HG02852 (cell line): ENCODE results near the gene ESYT2.
A peak's percentile ranks its signal among the peaks of the same experiment; 100 is the strongest.
"Not testable (repeated sequence)": the region's sequence is repeated elsewhere in the genome, so short reads cannot be mapped to it uniquely, and the experiment has no call there.

Experiments
- ATAC-seq: cut with Tn5 transposase; IDR thresholded peaks from one replicate; pipeline ENCODE4 v1.9.1; 2021; ENCODE audit warnings: mild to moderate bottlenecking, moderate library complexity; ENCODE audit not compliant: unreplicated experiment

The ESYT2 gene

DNA sequence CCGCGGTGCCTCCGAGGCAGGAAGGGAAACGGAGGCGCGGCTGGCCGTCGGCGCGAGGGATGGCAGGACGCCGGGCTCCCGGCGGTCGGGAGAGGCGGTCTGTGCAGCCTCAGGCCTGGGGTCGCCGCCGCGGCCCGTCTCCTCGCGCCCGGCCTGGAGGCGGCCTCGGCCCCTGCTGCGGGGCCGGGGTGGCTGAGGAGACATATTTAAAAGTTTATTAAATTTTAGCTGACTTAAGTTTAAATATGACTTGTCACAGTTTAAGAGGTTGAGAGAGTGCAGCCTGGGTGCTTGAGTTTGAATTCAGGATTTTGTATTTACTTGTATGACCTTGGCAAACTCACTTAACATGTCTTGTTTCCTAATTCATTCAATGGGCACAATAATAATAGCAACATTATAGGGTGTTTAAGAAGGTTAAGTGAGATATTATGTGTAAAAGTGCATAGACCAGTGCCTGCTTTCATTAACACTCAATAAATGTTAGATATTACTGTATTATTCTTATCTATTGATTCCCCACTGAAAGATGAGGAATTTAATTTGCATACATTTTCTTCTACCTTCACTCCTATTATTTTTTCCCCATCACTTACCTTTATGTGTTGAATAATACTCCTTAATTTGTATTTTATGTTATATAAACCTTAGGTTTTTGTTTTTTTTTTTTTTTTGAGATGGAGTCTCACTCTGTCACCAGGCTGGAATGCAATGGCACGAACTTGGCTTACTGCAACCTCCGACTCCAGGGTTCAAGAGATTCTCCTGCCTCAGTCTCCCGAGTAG, 27.8 kb upstream of the ESYT2 start:
- ATAC-seq, result peak; percentile 26

DNA sequence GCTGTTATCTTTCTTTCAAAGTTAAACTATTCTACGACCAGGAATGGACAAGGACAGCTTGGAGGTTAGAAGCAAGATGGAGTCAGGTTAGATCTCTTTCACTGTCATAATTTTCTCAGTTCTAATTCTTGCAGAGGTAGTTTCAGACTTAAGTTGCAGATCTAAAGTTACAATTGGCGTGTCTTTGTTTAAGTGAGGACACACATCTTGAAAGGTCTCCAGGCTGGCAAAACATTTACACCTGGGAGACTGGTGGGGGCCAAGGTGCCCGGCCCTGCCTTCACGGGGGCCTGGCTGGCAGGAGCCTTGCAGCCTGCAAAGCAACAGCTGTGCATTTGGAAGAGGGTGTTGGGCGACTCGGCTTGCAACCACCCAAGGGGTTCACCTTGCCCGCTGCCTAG, 25.4 kb upstream of the ESYT2 start:
- no peak for ATAC-seq

DNA sequence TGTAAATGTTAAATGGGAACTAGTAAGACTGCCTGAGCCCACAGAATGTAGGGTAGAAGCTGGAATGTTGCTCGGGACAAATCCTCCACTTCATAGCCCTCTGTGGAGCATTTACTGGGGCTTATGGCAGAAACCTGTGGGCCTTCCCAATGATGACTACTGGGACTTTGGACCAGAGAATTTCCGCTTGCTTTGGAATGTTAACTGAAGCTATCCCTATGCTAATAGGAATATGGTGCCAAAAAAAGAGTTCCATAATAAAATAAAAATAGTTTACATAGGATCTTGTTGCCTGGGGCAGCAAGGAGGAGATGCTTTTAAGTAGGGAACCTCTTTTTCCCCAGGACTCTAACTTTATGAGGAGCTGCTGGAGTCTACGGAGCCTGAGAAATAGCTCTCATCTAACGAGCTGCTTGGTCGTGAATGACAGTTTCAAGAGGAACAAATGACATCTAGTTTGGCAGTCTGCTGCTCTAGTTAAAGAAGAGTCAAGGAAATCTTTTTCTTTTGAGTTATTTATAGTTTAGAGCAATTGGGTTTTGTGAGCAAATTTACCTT, 21.3 kb upstream of the ESYT2 start:
- ATAC-seq, result no peak

DNA sequence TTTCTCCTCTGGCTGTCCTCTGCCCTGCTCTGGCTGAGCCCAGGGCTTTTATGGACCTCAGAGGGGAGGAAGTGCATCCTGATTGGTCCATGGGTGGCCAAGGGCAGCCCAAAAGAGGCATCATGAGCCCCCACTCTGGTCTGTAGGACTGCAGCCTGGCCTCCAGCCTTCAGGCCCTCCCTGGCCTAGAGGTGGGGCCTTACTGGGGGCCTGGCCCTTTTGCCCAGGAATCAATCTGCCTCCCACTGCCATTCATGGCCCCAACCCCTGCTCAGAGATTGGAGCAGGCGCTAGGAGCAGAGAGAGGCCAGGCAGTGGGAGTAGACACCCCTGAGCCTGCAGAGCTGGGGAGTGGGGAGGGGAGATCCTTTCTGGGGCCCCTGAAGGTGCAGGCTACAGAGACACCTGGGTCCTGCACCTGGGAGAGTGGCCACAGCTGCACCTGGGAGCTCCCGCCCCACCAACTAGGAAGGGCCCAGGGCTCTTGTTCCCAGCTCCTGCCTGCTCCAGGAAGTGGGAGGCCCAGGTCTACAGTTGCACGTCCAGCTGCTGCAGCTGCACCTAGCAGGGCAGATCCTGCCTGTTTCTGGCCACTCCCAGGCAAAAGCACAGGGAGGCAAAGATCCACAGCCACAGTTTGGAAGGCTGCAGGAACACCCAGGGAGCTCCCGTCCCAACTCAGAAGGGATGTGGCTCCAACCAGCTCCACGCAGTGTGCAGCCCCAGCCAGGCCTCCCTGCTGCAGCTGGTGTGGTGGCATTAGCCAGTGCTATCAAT, 20.6 kb upstream of the ESYT2 start:
- ATAC-seq, result no peak

DNA sequence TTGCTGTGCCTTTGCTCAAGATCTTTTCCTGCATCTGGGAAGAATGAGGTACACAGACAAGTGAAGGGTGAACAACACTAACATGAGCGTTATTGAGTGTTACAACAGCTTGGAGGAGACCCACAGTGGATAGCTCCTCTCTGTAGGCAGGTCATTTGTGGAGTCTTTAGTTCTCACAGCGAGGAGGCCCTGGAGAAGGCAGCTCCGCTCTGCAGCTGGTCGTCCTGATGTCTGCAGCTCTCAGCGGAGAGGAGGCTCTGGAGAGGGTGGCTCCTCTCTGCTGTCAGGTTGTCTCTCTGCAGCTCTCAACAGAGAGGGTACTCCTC, 20.1 kb upstream of the ESYT2 start:
- ATAC-seq, result no peak

DNA sequence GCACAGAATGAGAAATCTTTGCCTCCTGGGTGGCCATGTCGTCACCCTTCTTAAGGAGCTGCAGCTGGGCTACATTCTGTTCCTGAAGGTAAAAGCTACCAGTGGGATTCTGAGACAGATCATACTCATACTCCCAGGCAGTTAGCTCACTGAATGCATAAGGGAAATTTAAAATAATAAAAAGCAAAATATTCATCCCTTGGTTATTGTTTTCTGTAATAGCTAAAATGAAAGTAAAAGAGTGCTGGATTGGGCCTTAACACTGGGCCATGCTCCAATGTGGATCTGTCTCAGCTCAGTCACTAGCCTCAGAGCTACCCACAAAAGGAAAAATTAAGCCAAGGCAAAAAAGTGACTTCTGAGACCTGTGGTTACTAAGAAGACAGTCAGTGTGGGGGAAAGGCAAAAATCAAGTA, 18.1 kb upstream of the ESYT2 start:
- no peak for ATAC-seq

DNA sequence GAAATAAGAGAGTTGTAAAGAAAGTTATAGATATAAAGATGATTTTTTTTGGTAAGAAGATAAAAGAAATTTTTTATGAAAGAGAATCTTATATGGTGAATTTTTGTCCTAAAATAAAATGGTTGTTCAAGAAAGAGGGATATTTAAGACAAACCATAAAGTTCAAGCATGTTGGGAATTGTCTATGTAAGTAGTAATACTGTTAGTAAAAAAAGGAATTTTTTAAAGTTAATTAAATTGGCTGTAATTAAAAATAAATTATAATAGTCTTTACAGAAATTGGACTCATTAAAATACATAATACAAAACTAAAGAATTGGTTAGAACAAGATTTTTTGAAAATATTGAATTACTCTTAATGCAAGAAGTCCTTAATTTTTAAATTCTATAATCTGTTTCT, 17.0 kb upstream of the ESYT2 start:
- no peak for ATAC-seq

DNA sequence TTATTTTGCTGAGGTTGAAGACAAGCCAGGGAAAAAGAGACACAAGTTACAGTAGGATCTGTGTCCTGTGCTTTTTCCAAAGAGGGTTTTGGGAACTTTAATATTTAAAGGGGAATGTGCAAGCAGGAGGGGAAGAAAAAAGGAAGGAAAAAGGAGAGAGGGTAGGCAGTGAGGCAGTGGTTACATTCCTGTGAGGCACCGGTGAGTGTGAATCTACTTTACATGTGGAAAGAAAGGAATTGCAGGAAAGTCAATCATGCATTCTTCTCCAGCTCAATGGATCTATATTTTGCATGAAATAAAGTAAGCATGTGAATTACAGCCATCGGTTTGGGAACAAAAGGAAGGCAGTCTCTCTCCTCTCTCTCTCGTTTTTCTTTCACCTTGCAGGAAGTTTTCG, 14.5 kb upstream of the ESYT2 start:
- no peak for ATAC-seq

DNA sequence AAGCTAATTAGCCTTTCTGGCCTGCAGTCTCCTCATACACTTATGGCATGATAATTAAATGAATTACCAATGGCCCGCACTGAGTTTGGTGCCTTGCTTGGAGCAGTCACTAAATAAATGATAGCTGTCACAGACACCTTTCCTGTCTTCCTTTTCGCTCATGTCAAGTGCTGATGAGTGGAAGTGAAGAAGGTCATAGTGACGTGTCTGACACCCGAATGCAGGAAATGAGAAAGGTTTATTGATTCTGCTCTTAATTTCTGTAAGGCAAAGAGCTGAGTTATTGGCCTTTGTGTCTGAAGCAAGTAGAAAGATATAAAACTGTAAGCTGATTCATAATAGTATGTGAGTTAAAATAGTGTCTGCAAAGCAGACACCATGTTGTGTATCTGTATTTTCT, 13.2 kb upstream of the ESYT2 start:
- ATAC-seq, result no peak

DNA sequence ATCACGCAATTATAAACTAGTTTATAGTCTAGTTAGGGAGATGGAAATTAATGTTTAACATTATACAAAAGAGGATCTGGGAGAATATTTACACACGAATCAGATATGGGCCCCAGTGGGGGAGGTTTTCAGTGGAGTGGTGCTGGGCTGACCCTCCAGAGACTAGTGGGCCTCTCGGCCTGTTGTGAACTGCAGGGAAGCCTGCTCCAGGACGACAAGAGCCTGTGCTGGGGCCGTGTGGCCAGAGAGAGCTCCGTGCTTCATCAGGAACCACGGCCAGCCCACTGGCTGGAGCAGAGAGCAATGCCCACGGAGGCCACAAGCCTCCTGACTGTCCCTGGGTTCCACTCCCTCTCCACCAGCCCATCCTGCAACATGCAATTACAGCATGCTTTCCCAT, 11.3 kb upstream of the ESYT2 start:
- ATAC-seq, result no peak

DNA sequence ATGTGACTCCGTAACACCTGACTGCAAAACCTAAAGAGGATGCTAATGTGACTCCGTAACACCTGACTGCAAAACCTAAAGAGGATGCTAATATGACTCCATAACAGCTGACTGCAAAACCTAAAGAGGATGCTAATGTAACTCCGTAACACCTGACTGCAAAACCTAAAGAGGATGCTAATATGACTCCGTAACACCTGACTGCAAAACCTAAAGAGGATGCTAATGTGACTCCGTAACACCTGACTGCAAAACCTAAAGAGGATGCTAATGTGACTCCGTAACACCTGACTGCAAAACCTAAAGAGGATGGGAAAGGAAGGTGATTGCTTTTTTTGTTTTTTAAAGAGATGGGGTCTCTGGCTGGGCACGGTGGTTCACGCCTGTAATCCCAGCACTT, 9.9 kb upstream of the ESYT2 start:
- ATAC-seq, result not testable (repeated sequence)

DNA sequence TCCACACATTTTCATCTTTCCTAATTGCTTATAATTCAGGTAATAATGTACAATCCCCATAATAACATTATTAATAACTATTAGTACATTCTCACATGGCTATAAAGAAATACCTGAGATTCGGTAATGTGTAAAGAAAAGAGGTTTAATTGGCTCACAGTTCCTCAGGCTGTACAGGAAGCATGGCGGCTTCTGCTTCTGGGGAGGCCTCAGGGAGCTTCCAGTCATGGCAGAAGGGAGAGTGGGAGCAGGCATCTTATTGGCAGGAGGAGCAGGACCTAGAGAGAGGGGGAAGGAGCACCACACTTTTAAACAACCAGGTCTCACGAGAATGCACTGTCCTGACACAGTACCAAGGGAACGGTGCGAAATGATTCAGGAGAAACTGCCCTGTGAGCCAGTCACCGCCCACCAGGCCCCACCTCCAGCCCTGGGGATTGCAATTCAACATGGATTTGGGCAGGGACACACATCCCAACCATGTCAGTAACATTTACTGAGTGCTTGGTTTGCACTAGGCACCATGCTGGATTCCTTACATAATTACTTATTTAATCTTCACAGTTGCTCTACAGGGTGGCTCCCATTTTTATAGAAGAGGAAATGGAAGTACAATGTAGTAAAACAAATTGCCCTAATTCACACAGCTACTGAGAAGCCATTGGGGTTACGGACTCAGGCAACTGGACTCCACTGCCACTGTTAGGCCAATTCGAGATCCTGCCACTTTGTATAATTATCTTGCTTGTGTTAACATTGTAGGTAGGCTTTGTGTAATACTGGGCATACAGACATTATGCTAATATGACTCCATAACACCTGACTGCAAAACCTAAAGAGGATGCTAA, 8.7 kb upstream of the ESYT2 start:
- no peak for ATAC-seq

DNA sequence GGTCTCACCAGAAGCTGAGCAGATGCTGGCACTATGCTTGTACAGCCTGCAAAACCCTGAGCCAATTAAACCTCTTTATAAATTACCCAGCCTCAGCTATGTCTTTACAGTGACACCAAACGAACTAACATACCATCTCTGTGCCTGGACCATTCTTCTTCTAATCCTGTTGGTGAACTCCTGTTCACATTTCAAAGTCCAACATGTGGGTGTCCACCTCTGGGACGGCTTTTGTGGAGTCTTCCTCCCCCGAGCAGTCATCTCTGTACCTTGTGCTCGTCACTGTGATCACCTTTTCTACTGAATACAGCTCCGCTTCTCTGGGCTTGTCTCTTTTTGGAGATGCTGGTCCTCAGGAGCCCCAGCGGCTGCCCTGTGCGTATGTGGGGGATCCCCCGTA, 7.4 kb upstream of the ESYT2 start:
- no peak for ATAC-seq

DNA sequence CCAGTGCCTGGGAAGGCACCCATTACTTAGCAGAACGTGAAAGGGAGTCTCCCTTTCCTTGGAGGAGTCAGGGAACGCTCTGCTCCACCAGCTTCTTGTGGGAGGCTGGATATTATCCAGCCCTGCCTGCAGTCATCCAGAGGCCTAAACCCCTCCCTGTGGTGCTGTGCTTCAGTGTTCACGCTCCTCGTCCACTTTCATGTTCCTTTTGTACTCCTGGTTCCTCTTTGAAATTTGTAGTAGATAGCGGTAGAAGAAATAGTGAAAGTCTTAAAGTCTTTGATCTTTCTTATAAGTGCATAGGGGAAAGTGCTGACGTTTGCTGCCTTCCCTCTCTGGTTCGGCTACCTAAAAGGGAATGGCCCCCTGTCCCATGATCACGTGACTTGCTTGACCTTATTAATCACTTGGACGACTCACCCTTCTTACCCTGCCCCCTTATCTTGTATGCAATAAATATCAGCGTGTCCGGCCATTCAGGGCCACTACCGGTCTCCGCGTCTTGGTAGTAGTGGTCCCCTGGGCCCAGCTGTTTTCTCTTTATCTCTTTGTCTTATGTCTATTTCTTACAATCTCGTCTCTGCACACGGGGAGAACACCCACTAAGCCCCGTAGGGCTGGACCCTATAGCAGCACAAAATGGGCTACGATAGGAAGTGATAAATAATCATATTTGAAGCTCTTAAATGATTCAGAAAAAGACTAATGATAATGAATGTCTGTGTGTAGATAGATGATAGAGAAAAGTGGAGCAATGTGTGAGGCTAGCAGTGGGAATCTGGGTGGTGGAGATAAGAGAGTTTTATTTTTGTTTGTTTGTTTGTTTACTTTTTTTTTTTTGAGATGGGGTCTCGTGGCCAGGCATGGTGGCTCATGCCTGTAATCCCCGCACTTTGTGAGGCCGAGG, 5.8 kb upstream of the ESYT2 start:
- no peak for ATAC-seq

DNA sequence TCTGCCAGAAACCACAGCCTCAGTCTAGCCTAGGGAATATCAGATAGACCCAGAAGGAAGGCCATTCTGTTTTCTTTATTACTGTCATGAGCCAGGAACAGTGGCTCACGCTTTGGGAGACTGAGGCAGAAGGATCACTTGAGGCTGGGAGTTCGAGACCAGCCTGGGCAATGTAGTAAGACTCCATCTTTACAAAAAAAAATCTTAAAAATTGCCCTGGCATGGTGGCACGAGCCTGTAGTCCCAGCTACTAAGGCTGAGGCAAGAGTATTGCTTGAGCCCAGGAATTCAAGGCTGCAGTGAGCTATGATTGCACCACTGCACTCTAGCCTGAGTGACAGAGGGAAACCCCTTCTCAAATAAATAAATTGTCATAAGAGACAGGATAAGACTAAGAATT, 3.7 kb upstream of the ESYT2 start:
- no peak for ATAC-seq

DNA sequence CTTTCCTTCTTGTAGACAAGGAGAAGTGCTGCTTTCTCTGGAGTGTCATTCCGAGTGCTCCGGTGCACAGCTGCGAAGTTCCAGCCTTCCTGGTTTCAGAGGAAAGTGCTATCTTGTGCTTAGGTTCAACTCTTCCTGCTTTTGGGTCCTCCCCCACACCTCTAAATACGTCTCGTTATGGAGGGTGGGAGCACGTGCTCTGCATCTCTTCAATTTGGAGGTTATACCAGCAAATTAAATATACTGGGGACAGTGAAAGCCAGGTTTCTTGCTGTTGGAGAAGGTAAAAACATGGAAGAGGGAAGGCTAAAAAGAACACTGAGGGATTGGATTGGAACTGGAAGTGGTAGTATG, 2.4 kb upstream of the ESYT2 start:
- ATAC-seq, result no peak

DNA sequence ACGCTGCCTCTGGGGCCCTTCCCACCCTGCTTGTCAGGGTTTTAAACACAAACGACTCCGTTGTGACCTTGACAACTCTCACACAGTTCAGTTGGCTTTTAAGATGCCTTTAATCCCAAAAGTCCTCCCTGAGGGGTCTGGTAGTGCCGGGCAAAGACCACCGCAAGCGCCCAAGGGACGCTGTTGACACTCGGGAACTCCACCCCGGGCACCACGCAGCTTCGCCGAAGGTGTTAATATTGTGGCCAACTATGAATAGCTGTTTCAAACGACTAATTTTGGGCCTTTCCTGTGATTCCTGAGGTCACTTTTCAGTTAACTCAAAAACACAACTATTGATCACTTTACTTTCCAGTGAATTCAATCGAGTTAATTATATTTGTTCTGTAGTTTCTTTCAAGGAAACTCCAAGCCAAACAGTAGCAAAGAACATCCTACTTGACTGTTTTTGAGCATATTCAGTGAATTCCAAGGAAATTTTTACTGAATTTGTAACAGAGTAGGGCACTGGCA, 958 bp upstream of the ESYT2 start:
- no peak for ATAC-seq

DNA sequence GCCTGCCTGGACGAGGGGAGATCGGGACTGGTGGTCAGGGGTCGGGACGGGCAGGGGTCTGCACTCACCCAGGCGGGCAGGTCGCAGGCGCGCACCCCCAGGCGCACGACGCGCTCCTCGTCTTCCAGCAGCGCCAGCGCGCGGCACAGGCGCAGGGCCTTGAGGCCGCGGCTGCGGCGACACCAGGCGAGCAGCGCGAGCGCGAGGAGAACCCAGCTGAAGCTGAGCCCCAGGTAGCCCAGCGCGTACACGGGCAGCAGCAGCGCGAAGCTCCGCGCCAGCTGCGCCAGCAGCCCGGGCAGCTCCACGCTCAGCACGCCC, 328 bp downstream of the ESYT2 start:
- peak; percentile 51 for ATAC-seq

DNA sequence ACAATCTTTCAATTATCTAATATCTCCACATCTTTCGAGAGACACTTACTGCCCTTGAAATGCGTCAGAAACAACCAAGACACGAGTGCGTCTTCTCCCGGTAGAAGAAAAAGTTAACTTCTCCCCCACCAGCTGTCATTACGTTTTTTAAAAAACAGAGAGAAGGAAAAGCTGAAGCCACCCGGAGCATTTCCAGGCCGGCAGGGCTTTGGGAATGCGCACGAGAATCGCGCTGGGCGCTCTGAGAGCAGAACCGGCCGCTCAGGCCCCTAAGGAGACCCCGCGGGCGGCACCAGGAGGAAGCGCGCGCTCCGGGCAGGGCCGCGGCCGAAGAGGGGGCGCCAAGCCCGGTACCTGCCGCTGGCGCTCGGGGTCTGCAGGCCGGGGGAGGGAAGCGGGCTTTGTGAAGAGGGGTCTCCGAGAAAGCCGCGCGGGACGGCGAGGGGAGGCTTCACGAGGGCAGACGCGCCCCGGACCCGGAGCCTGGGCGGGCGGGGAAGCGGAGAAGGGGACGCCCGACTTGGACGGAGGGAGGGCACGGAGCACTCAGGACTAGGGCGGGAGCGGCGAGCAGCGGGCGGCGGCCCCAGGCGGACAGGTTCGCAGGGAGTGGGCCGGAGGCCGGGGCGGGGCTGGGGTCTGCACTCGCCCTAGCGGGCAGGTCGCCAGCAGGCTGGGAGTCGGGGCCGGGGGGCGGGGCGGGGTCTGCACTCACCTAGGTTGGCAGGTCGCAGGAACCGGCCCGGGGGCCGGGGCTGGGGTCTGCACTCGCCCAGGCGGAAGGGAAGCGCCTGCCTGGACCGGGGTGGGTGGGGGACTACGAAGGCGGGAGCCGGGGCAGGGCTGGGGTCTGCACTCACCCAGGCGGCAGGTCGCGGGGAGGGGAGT, 932 bp downstream of the ESYT2 start:
- no peak for ATAC-seq
